ENCODE results near the gene AFF1.

Gene AFF1

GRCh38 chr4:86921608-86922252 is 13.1 kb upstream of the AFF1 start:
- no peak for TF ChIP-seq REST (IDR thresholded peaks at IDR 0.05; ENCODE audit: insufficient read depth in 1 of 2, low read depth in 2 of 2, low read length in 2 of 2)
- TF ChIP-seq POLR2AphosphoS5 (IDR thresholded peaks at IDR 0.05; ENCODE audit: low read depth, low read length), result no peak
- no peak for TF ChIP-seq TAF1 (IDR thresholded peaks at IDR 0.05; ENCODE audit: borderline replicate concordance, insufficient read depth, low read length)
- no peak for TF ChIP-seq SIN3A (IDR thresholded peaks at IDR 0.05; ENCODE audit: borderline replicate concordance, insufficient read depth, low read length)
- TF ChIP-seq FOXP2 (optimal IDR thresholded peaks at IDR 0.05; ENCODE audit: borderline replicate concordance, extremely low read depth, extremely low read length, insufficient read depth), result no peak

GRCh38 chr4:86924811-86925210 is 10.0 kb upstream of the AFF1 start:
- TF ChIP-seq TAF1 (IDR thresholded peaks at IDR 0.05; ENCODE audit: borderline replicate concordance, insufficient read depth, low read length), result no peak

- TF ChIP-seq FOXP2 (optimal IDR thresholded peaks at IDR 0.05; ENCODE audit: borderline replicate concordance, extremely low read depth, extremely low read length, insufficient read depth) (no peak), POLR2AphosphoS5 (IDR thresholded peaks at IDR 0.05; ENCODE audit: low read depth, low read length) (no peak), TAF1 (IDR thresholded peaks at IDR 0.05; ENCODE audit: borderline replicate concordance, insufficient read depth, low read length) (no peak), REST (IDR thresholded peaks at IDR 0.05; ENCODE audit: insufficient read depth in 1 of 2, low read depth in 2 of 2, low read length in 2 of 2) (no peak), SIN3A (IDR thresholded peaks at IDR 0.05; ENCODE audit: borderline replicate concordance, insufficient read depth, low read length) (no peak)
Observed at GRCh38 chr4:86926435-86927086, 8.2 kb upstream of the AFF1 start.

GRCh38 chr4:86927843-86928395 is 6.9 kb upstream of the AFF1 start:
- TF ChIP-seq FOXP2 (optimal IDR thresholded peaks at IDR 0.05; ENCODE audit: borderline replicate concordance, extremely low read depth, extremely low read length, insufficient read depth) (no peak), SIN3A (IDR thresholded peaks at IDR 0.05; ENCODE audit: borderline replicate concordance, insufficient read depth, low read length) (no peak), REST (IDR thresholded peaks at IDR 0.05; ENCODE audit: insufficient read depth in 1 of 2, low read depth in 2 of 2, low read length in 2 of 2) (no peak), POLR2AphosphoS5 (IDR thresholded peaks at IDR 0.05; ENCODE audit: low read depth, low read length) (no peak), TAF1 (IDR thresholded peaks at IDR 0.05; ENCODE audit: borderline replicate concordance, insufficient read depth, low read length) (no peak)

GRCh38 chr4:86928400-86929255 is 6.2 kb upstream of the AFF1 start:
- TF ChIP-seq TAF1 (IDR thresholded peaks at IDR 0.05; ENCODE audit: borderline replicate concordance, insufficient read depth, low read length), result no peak
- TF ChIP-seq REST (IDR thresholded peaks at IDR 0.05; ENCODE audit: insufficient read depth in 1 of 2, low read depth in 2 of 2, low read length in 2 of 2), result no peak
- TF ChIP-seq SIN3A (IDR thresholded peaks at IDR 0.05; ENCODE audit: borderline replicate concordance, insufficient read depth, low read length), result no peak
- TF ChIP-seq FOXP2 (optimal IDR thresholded peaks at IDR 0.05; ENCODE audit: borderline replicate concordance, extremely low read depth, extremely low read length, insufficient read depth), result no peak
- no peak for TF ChIP-seq POLR2AphosphoS5 (IDR thresholded peaks at IDR 0.05; ENCODE audit: low read depth, low read length)

Measured in PFSK-1 (cell line).